Measurements from ENCODE around the gene CACTIN. TPM values are rescaled to one million over a fixed set of nuclear protein-coding genes. Genes with fewer than 3 reads are reported as not detected.
"Not testable (repeated sequence)": the region's sequence is repeated elsewhere in the genome, so short reads cannot be mapped to it uniquely, and the experiment has no call there.

Gene CACTIN
- total RNA-seq, 1 donor from 2014 or later, result 23.2 TPM

DNA sequence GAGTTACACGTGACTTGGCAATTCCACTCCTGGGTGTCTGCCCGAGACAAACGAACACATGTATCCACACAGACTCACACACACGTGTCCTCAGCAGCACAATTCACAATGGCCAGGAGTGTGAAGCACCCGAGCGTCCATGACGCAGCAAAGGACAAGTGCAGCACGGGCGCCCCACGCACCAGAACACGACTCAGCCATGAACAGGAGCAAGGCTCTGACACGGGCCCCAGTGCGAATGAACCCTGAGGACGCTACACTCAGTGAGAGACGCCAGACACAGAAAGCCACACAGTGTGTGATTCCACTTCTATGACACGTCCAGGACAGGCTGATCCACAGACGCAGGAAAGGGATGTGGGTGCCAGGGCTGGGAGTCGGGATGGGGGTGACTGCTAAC, 37.2 kb upstream of the CACTIN start:
- no peak for DNase-seq

DNA sequence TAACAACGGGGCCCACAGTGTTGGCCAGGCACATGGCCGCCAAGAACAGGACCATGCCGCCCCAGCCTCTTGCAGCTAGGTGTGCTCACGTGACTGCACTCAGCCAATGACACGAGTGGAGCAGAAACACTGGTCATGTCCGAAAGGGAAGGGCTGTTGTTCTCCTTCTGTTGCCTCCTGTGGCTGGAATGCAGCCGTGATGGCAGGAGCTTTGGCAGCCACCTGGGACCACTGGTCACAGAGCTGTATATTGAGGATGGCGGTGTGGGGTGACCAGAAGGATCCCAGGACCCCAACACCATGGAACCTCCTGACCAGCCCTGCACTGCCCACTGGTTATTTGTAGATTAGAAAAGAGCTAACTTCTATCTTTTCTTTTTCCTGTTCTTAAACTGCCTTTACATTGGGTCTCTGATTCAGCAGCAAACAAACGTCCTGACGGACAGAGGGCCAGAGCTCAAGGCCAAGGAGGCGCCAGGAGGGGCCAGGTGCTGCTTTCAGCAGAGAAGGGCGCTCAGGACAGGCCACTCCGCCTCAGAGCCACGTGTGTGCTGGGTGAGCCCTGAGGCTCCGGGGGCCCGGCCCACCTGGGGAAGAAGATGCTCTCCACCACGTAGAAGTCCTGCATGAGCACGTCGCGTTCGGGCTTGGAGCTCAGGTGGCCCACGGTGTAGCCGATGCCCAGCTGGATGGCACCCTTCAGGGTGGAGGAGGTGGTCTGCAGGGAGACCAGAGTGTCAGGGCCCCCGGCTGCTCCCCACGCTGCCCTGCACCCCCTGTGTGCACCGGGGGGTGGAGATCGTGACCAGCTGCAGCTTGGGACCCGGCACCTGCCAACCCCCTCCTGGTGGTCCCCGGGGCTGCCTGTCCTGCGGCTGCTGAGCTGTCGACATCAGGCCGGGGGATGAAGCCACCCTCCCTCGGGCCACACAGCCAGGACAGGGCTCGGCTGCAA, 35.0 kb upstream of the CACTIN start:
- DNase-seq, result no peak

DNA sequence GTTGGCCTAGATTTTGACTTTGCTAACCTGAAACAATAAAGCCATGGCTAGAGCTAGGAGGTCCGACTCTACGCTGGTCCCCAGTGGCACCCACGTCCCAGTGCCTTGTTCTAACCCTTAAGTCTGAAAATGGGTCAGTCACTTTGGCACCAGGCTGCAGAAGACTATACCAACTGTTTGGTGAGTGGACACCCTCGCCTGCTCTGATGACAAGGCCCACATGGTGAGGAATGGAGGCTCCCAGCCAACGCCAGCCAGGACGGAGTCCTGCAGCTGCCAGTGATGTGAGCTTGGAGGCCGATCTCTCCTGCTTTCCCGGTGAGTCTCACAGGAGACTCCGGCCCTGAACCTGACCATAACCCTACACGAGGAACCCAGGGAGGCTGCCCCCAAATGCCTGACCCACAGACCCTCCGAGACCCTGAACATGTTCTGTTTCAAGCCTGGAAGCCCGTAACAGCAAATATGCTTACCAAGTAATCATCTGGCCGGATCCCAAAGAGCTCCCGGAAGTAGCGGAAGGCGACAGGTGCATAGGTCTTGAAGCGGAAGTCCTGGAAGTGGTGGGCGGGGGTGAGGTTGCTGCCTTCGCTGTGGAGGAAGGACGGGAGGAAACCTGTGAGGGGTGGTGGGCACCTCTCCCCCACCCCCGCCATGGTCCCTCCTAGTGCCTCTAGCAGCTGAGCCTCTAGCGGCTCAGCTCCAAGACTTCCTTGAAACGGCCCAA, 34.1 kb upstream of the CACTIN start:
- peak; percentile 49 for DNase-seq

DNA sequence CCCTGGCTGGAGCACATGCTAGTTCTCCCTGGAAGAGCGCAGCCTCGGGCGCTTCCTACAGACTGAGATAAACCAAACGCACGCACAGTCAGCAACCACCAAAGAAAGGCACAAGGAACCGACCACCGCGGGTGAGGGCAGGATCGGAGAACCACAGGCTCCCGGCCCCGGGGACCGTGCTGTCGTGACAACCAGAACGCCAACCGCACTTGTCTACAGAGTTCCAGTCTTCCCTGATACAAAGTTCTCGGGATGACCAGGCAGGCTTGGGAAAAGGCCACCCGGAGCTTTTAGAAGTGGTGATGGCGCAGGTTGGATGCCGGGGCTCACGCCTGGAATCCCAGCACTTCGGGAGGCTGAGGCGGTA, 33.1 kb upstream of the CACTIN start:
- DNase-seq, result no peak

DNA sequence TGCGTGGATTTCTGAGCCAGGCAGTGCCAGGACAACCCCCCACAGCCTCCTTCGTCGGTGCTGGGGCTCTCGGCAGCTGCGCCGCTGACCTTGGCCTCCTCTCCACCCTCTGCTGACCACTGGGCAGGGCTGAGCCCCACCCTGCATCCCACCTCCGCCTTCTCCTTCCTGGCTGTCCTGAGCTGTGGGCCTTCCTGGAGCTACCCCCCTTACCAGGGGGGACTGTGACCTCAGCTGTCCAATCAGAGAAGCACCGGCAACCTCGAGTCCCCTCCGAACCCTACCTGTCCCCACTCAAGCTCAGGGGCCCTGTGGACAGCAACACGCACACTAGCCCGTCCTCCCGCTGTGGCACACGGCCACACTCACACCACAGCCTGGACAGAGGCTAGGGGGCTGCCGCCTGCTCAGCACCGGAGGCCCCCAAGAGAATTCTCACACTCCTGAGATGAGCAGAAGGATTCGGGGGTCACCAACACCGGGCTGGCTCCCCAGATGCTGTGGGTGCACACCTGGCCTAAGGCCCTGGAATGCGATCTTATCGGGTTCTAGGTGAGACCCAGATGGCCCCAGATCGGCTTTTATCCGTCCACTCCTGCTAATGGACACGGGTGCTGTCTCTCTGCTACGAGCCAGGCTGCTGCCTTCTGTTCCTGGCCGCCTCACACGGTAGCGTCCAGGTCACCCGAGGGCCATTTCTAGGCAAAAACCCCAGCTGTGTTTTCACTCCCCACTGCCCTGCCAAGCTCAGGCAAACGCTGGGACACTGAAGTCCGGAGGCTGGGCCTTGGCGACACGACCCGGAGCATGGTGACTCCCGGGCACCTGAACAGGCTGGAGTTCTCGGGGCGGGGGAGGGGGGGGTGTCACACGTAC, 32.5 kb upstream of the CACTIN start:
- DNase-seq, result no peak

DNA sequence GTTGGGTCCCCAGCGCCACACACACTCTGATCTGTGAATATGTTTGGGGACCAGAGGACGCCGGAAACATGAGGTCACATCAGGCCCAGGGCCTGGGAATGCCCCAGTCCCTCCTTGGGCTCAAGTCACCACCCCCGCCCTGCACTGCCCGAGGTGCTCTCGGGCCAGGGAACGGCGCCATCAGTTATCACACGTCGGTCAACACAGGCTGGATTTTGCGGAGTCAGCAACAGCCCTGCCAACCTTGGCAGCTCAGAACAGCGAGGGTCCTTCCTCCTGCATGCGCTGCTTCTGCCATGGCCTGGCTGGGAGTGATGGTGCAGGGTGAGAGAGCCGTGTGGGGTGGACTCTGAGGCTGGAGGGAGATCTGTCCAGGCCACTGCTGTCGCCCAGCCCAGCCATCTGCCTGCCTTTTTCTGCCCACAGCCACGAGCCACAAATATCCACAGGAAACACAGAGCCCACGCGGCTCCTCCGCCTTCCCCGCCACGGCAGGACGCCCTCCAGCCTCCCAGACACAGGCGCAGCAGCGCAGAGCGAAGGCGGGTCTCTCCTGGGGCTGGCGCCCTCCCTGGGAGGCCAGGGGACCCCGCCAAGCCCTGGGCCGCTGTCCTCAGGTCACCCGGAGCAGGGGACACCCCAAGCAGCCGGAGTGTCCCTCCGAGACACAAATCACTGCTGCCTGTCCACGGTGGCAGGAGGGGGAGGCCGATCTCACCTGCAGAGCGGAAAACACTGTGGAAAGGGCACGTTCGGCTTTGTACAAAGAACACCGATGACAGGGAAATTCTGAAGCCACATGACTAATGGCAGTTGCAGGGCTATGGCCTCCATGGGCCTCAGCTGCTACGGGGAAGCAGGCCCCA, 31.6 kb upstream of the CACTIN start:
- DNase-seq, result no peak

DNA sequence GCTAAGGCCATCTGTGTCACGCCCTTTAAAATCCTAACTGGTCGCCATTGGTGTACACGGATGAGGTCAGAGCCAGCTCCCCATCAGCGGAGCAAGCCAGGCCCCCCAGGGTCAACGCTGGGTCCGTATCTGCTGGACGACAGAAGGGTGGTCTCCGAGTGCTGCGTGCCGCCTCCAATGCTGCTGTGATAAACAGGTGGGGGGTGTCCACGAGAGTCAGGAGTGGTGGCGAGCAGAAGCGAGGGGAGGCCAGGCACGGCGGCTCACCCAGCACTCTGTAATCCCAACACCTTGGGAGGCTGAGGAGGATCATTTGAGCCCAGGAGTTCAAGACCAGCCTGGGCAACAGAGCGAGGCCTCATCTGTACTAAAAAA, 30.8 kb upstream of the CACTIN start:
- no peak for DNase-seq

DNA sequence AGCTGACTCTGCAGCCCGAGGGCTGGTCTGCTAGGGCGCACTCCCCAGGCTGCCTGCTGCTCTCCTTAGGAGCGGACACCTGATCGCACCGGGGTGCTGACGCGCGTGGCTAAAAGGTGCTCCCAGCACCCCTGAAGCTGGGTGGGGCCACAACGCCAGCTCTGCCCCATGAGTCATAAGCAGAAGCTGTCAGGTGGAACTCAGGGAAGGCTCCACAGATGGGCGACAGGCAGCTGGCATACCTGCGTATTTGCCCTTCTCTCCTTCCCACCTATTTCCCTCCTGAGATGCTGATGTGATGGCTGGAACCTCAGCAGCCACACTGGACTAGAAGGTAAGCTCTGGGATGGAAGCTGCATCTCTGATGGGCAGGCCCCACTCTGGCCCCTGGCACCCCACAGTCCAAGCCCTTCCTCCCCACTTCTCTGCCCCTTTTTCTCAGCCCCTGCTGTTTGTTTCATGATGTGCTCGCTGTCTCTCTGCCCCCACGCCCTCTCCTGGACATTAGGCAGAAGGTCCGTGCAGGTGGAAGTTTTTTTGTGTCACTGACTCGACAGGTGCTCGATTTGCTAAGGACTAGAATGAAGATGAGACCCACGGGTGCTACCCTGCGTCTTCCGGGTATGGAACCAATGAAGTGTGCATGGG, 30.3 kb upstream of the CACTIN start:
- DNase-seq, result no peak

DNA sequence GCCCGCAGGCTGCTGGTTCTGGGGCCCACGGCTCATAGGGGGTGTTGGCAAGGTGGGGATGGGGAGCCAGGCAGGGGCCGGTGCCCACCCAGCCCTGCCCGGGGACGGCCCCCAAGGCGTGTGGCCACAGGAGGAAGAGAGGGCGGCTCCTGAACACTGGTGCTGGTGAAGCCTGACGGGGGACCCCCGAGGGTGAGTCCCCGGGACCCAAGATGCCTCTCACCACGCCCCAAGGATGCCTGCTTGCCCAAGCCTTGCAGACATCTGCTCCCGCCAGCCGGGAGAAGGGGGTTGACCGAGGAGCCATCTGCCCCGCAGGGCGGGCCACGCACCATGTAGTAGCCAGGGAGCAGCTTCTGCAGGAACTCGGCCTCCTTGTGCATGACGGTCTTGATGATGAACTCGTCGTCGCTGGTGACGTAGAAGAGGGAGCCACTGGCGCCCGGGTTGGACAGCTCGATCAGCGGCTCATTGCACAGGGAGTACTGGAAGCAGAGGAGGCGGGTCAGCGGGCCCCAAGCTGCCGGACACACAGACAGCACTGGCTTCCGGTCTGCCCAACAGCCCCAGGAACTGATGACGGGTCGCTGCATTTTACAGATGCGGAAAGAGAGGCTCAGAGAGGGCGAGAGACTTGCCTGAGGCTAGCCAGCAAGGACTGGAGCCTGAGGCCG, 29.6 kb upstream of the CACTIN start:
- no peak for DNase-seq

DNA sequence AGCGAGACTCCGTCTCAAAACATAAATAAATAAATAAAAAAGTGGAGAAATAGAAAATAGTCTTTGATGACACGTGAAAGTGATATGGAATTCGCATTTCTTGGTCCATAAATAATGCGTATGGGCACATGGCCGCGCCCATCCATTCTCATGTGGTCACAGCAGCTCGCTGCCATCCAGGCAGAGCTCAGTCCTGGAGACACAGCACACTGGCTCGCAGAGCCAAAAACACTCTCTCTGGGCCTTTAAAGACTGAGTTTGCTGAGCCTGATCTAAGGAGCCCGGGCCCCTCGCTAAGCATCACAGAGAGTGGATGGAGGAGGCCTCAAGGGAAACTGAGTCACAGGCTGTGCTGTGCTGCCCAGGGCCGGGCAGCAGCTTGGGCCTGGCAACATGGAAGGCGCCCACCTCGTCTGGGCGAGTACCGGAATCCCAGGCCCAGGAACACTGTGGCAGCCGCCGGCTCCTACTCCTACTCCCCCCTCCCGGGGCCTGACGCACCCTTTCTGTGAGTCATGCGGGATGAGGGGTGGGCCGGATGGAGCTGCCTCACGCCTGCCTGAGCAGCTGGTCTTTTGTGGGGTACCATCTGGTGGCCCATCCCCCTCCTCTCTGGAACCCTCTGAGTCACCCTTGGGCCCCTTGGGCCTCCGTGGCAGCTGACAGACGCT, 28.9 kb upstream of the CACTIN start:
- peak; percentile 69 for DNase-seq

DNA sequence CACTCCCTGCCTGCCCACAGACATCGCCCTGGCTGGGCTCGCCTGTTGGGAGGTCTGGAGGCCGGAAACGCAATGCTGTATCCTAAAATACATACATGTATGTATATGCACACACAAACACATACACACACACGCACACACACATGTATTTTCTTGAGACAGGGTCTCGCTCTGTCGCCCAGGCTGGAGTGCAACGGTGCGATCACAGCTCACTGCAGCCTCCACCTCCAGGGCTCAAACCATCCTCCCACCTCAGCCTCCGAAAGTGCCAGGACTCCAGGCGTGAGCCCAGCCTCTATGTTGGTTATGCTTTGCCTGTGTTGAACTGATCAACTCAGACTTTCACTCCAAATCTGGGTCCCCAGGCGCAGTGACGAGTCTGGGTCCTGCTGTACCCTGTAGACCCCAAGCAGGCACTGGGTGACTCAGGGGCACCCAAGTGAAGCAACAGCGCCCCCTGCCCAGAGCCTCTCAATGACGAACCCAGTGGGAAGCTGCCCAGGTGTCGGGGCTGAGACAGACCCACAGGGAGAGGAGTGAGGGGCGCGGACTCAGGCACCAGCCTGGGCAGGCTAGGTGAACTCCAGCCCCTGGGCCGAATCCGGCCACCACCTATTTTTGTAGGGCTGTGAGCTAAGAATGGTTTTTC, 27.4 kb upstream of the CACTIN start:
- DNase-seq, result no peak

DNA sequence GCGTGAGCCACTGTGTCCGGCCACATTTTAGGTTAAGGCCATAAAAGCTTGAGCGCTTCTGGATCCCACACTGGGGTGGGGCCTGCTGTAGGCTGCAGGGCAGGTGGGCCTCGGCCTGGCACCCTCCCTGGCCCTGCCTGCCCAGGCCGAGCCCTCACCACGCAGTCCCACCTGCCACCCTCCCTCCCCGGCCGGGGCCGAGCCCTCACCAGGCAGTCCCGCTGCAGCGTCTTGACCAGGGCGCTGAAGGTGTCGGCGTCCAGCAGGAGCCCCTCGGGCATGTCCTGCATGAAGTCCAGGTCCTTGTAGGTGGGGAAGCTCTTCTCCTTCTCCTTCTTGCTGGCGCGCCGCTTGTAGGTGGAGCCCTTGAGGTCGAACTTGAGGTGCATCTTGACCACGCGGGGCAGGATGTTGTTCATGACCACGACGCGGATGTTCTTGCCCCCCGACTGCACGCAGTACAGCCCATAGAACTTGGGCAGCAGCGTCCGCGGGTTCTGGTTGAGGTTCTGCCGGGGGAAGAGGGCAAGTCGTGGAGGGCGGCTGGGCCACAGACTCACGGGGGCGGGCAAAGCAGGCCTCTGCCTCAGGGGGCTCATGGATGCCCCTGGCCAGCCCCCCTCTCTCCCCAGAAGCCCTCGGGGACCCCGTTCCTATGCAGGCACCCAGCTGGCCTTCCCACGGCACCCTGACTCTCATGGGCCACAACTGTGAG, 26.6 kb upstream of the CACTIN start:
- DNase-seq, result no peak

DNA sequence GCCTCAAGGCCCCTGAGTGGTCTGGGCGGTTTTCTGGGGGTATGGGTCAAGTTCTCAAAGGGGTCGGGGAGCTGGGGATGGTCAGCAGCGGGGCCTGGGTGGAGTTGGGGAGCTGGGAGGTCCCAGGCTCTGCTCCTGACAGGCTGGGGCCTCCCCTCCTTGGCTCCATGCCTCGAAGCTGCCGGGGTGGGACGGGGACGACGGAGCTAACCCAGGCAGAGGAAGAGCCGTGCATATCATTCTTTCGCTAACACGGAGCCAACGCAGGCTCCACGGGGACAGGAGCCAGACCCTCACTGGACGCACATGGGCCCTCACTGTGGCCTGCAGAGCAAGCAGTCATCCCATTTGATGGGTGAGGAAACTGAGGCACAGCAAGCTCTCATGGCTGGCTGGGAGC, 25.8 kb upstream of the CACTIN start:
- DNase-seq, result no peak

DNA sequence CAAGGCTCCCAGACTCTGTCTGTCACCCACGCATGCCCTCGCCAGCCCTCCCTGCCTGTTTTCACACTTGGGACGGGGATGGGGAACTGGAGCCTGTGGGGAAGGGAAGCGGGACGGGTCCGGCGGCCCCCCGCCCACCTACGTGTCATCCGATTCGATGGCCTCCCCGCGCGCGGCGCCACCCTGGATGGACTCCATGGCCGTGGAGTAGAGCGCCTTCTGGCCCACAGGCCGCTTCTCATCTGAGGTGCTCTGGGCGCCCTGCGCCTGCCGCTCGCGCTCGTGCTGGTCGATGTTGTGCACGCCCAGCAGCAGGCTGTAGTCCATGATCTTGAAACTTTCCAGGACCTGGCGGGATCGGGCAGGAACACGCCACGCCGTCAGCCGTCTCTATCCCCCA, 25.1 kb upstream of the CACTIN start:
- no peak for DNase-seq

DNA sequence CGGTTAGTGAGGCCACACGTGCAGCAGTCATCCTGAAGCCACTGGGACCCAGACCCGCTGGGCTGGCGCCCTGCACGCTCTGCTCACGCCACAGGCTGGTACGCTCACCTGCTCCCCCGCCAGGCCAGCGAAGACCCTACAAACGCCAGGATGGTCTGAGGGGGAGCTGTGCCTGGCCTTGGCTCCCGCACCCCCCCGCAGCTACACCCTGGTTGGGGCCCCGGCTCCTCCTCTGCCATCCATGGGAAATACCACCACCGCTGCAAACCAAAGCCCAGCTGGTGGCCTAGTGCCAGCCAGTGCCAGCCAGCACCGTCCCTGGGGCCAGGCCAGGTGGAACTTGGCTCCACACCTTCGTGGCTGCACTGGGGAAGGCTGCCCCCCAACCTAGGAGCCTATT, 23.3 kb upstream of the CACTIN start:
- DNase-seq, result no peak

DNA sequence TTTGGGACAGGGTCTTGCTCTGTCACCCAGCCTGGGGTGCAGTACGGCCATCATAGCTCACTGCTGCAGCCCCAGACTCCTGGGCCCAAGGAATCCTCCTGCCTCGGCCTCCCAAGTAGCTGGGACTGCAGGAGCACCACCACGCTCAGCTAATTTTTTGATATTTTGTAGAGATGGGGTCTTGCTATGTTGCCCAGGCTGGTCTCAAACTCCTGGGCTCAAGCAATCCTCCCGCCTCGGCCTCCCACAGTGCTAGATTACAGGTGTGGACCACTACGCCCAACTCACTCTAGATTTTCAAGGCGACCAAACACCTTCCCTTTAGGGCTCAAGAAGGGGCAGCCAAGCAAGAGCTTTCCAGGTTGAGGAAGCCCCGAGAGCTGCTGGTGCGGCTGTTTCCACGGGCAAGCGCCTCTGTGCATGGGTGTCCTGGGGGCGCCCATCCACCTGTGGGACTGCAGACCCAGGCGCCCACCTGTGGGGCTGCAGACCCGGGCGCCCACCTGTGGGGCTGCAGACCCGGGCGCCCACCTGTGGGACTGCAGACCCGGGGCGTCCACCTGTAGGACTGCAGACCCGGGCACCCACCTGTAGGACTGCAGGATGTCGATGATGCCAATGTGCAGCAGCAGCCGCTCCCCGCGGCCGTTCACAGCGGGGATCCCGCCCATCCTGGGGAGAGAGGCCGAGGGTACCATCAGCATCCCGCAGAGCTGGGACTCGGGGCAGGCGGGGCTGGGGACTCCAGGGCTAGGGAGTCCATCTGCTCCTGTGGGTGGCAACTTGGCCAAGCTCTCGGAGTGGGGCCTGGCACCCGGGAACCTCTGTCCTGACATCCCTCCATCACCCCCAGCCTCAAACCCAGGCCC, 21.7 kb upstream of the CACTIN start:
- no peak for DNase-seq

DNA sequence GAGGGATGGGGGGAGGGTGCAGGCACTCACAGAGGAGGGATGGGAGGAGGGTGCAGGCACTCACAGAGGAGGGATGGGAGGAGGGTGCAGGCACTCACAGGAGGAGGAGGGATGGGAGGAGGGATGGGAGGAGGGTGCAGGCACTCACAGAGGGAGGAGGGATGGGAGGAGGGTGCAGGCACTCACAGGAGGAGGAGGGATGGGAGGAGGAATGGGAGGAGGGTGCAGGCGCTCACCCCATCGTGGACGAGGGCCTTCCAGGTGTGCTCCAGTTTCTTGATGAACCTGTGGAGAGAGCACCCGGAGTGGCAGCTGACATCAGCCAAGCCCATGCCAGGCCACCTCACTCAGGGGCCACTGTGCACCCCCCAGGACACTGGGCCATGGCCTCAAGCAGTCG, 20.5 kb upstream of the CACTIN start:
- DNase-seq, result not testable (repeated sequence)
